ENCODE results near the gene CLSTN2.

Gene CLSTN2

GRCh38 chr3:140568842-140569520 is 634.0 kb downstream of the CLSTN2 start:
- 80% methylated on average over 3 of the region's 3 CpGs; no CpG with 5 or more reads in 1 of the 2 experiments for WGBS, 2 experiments (ENCODE audit: insufficient coverage in 2 of 2)
- H3K27ac ChIP-seq (ENCODE audit: low read depth, low read length, severe bottlenecking), result no peak overlapping the region
- no peaks in the 10 kb centered on the region for H3K4me1 ChIP-seq (ENCODE audit: control insufficient read depth, insufficient read depth, low read length, poor library complexity, severe bottlenecking)
- no peak overlapping the region for H3K4me3 ChIP-seq (ENCODE audit: extremely low read depth, insufficient read depth, low read length, poor library complexity, severe bottlenecking)
- H3K9me3 ChIP-seq (ENCODE audit: control insufficient read depth, low read length), result no peaks in the 10 kb centered on the region
- H3K36me3 ChIP-seq (ENCODE audit: control insufficient read depth, insufficient read depth, low read length), result no peaks in the 10 kb centered on the region

DNA sequence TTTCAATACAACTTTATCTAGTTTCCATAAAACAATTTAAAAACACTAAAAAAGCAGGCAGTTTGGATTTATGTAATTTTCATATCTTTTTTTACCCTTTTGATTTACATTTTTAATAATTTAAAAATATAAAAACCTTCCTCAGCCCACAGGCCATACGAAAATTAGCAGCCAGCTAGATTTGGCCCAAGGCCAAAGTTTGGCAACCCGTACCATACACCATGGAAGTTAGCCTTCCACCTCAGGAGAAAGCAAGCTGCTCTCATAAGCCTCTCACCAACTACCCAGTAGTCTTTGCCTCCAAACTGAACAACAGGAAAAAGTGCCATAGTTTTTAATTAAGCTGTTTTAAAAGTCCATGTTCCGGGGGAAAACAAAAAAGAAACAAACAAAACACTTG is 635.6 kb downstream of the CLSTN2 start:
- no peak overlapping the region for H3K4me3 ChIP-seq (ENCODE audit: extremely low read depth, insufficient read depth, low read length, poor library complexity, severe bottlenecking)
- H3K27ac ChIP-seq (ENCODE audit: low read depth, low read length, severe bottlenecking), result no peak overlapping the region
- H3K4me1 ChIP-seq (ENCODE audit: control insufficient read depth, insufficient read depth, low read length, poor library complexity, severe bottlenecking), result no peaks in the 10 kb centered on the region
- WGBS, 2 experiments (ENCODE audit: insufficient coverage in 2 of 2), result 80 to 100% methylated on average over 1 to 2 of the region's 3 CpGs
- H3K36me3 ChIP-seq (ENCODE audit: control insufficient read depth, insufficient read depth, low read length), result no peaks in the 10 kb centered on the region
- no peaks in the 10 kb centered on the region for H3K9me3 ChIP-seq (ENCODE audit: control insufficient read depth, low read length)

GRCh38 chr3:140571836-140572235 is 636.9 kb downstream of the CLSTN2 start:
- WGBS, 2 experiments (ENCODE audit: insufficient coverage in 2 of 2), result 71% methylated on average over 1 of the region's 1 CpG; no CpG with 5 or more reads in 1 of the 2 experiments
- H3K4me1 ChIP-seq (ENCODE audit: control insufficient read depth, insufficient read depth, low read length, poor library complexity, severe bottlenecking), result no peaks in the 10 kb centered on the region
- no peak overlapping the region for H3K27ac ChIP-seq (ENCODE audit: low read depth, low read length, severe bottlenecking)
- no peaks in the 10 kb centered on the region for H3K9me3 ChIP-seq (ENCODE audit: control insufficient read depth, low read length)
- H3K4me3 ChIP-seq (ENCODE audit: extremely low read depth, insufficient read depth, low read length, poor library complexity, severe bottlenecking), result no peak overlapping the region
- H3K36me3 ChIP-seq (ENCODE audit: control insufficient read depth, insufficient read depth, low read length), result no peaks in the 10 kb centered on the region

- no peaks in the 10 kb centered on the region for H3K36me3 ChIP-seq (ENCODE audit: control insufficient read depth, insufficient read depth, low read length)
- 89 to 100% methylated on average over 1 of the region's 1 CpG for WGBS, 2 experiments (ENCODE audit: insufficient coverage in 2 of 2)
- H3K9me3 ChIP-seq (ENCODE audit: control insufficient read depth, low read length), result no peaks in the 10 kb centered on the region
- H3K4me3 ChIP-seq (ENCODE audit: extremely low read depth, insufficient read depth, low read length, poor library complexity, severe bottlenecking), result no peak overlapping the region
- no peaks in the 10 kb centered on the region for H3K4me1 ChIP-seq (ENCODE audit: control insufficient read depth, insufficient read depth, low read length, poor library complexity, severe bottlenecking)
- no peak overlapping the region for H3K27ac ChIP-seq (ENCODE audit: low read depth, low read length, severe bottlenecking)
Observed at GRCh38 chr3:140572334-140572733, 637.3 kb downstream of the CLSTN2 start.

GRCh38 chr3:140573011-140573410 is 638.0 kb downstream of the CLSTN2 start:
- no peak overlapping the region for H3K27ac ChIP-seq (ENCODE audit: low read depth, low read length, severe bottlenecking)
- 80 to 94% methylated on average over 2 to 3 of the region's 3 CpGs for WGBS, 2 experiments (ENCODE audit: insufficient coverage in 2 of 2)
- no peaks in the 10 kb centered on the region for H3K36me3 ChIP-seq (ENCODE audit: control insufficient read depth, insufficient read depth, low read length)
- no peaks in the 10 kb centered on the region for H3K9me3 ChIP-seq (ENCODE audit: control insufficient read depth, low read length)
- no peaks in the 10 kb centered on the region for H3K4me1 ChIP-seq (ENCODE audit: control insufficient read depth, insufficient read depth, low read length, poor library complexity, severe bottlenecking)
- no peak overlapping the region for H3K4me3 ChIP-seq (ENCODE audit: extremely low read depth, insufficient read depth, low read length, poor library complexity, severe bottlenecking)

GRCh38 chr3:140574375-140574774 is 639.4 kb downstream of the CLSTN2 start:
- H3K27ac ChIP-seq (ENCODE audit: low read depth, low read length, severe bottlenecking), result no peak overlapping the region
- H3K9me3 ChIP-seq (ENCODE audit: control insufficient read depth, low read length), result no peaks in the 10 kb centered on the region
- no peak overlapping the region for H3K4me3 ChIP-seq (ENCODE audit: extremely low read depth, insufficient read depth, low read length, poor library complexity, severe bottlenecking)
- no peaks in the 10 kb centered on the region for H3K4me1 ChIP-seq (ENCODE audit: control insufficient read depth, insufficient read depth, low read length, poor library complexity, severe bottlenecking)
- no peaks in the 10 kb centered on the region for H3K36me3 ChIP-seq (ENCODE audit: control insufficient read depth, insufficient read depth, low read length)
- whole genome bisulfite sequencing, 2 experiments (ENCODE audit: insufficient coverage in 2 of 2), result 82 to 83% methylated on average over 2 of the region's 5 CpGs

- no peak overlapping the region for H3K4me3 ChIP-seq (ENCODE audit: extremely low read depth, insufficient read depth, low read length, poor library complexity, severe bottlenecking)
- no peak overlapping the region for H3K27ac ChIP-seq (ENCODE audit: low read depth, low read length, severe bottlenecking)
- no peaks in the 10 kb centered on the region for H3K9me3 ChIP-seq (ENCODE audit: control insufficient read depth, low read length)
- no peaks in the 10 kb centered on the region for H3K36me3 ChIP-seq (ENCODE audit: control insufficient read depth, insufficient read depth, low read length)
- WGBS, 2 experiments (ENCODE audit: insufficient coverage in 2 of 2), result 33 to 86% methylated on average over 1 to 3 of the region's 5 CpGs
- H3K4me1 ChIP-seq (ENCODE audit: control insufficient read depth, insufficient read depth, low read length, poor library complexity, severe bottlenecking), result no peaks in the 10 kb centered on the region
Observed at GRCh38 chr3:140576449-140576848, 641.5 kb downstream of the CLSTN2 start.

GRCh38 chr3:140577911-140578310 is 642.9 kb downstream of the CLSTN2 start:
- 96% methylated on average over 4 of the region's 4 CpGs; no CpG with 5 or more reads in 1 of the 2 experiments for WGBS, 2 experiments (ENCODE audit: insufficient coverage in 2 of 2)
- Histone ChIP-seq H3K4me3 (ENCODE audit: extremely low read depth, insufficient read depth, low read length, poor library complexity, severe bottlenecking) (no peak overlapping the region), H3K36me3 (ENCODE audit: control insufficient read depth, insufficient read depth, low read length) (no peaks in the 10 kb centered on the region), H3K4me1 (ENCODE audit: control insufficient read depth, insufficient read depth, low read length, poor library complexity, severe bottlenecking) (no peaks in the 10 kb centered on the region), H3K9me3 (ENCODE audit: control insufficient read depth, low read length) (no peaks in the 10 kb centered on the region), H3K27ac (ENCODE audit: low read depth, low read length, severe bottlenecking) (no peak overlapping the region)

DNA sequence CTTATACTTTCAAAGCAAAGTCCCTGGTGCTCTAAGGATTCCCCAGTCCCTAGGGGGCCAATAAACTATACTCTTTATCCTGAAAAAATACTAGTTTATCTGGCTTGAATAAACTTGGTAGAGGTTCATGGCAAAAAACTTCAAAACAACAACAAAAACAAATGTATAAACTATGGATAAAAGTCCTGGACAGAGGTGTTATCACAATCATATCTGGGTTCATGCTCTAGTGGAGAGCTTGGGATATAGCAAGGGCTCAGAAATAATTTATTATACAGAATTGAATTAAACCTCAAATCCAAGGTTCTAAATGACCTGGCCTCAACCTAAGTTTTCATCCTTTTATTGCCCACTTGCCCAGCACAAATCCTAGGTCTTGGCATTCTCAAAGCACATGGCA is 644.3 kb downstream of the CLSTN2 start:
- Histone ChIP-seq H3K36me3 (ENCODE audit: control insufficient read depth, insufficient read depth, low read length) (no peaks in the 10 kb centered on the region), H3K27ac (ENCODE audit: low read depth, low read length, severe bottlenecking) (no peak overlapping the region), H3K9me3 (ENCODE audit: control insufficient read depth, low read length) (no peaks in the 10 kb centered on the region), H3K4me3 (ENCODE audit: extremely low read depth, insufficient read depth, low read length, poor library complexity, severe bottlenecking) (no peak overlapping the region), H3K4me1 (ENCODE audit: control insufficient read depth, insufficient read depth, low read length, poor library complexity, severe bottlenecking) (no peaks in the 10 kb centered on the region)

- H3K4me1 ChIP-seq (ENCODE audit: control insufficient read depth, insufficient read depth, low read length, poor library complexity, severe bottlenecking), result peaks cover 2% of the 10 kb centered on the region
- H3K9me3 ChIP-seq (ENCODE audit: control insufficient read depth, low read length), result no peaks in the 10 kb centered on the region
- no peaks in the 10 kb centered on the region for H3K36me3 ChIP-seq (ENCODE audit: control insufficient read depth, insufficient read depth, low read length)
- H3K4me3 ChIP-seq (ENCODE audit: extremely low read depth, insufficient read depth, low read length, poor library complexity, severe bottlenecking), result no peak overlapping the region
- 100% methylated on average over 1 of the region's 1 CpG; no CpG with 5 or more reads in 1 of the 2 experiments for WGBS, 2 experiments (ENCODE audit: insufficient coverage in 2 of 2)
- no peak overlapping the region for H3K27ac ChIP-seq (ENCODE audit: low read depth, low read length, severe bottlenecking)
Observed at GRCh38 chr3:140580746-140581145, 645.8 kb downstream of the CLSTN2 start.

DNA sequence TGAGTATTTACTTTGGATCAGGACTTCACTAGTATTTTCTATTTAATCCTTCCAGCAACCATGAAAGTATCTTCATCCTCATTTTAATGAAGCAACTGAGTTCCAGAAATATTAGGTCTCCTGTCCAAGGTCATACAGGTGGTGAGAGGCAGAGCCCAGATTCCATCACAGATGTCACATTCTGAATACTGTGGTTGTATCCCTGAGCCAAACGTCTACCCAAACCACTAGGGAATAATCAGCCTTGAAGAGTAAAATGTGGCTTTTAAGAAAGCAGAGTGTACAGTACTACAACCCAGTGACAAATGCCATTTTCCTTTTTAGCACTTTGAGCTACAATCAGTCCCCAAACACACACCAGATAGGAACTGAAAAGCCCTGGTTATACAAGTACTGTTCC is 649.6 kb downstream of the CLSTN2 start:
- no peaks in the 10 kb centered on the region for H3K9me3 ChIP-seq (ENCODE audit: control insufficient read depth, low read length)
- H3K4me1 ChIP-seq (ENCODE audit: control insufficient read depth, insufficient read depth, low read length, poor library complexity, severe bottlenecking), result peaks cover 3% of the 10 kb centered on the region
- no peaks in the 10 kb centered on the region for H3K36me3 ChIP-seq (ENCODE audit: control insufficient read depth, insufficient read depth, low read length)
- H3K4me3 ChIP-seq (ENCODE audit: extremely low read depth, insufficient read depth, low read length, poor library complexity, severe bottlenecking), result no peak overlapping the region
- H3K27ac ChIP-seq (ENCODE audit: low read depth, low read length, severe bottlenecking), result no peak overlapping the region
- no CpG with 5 or more reads among the region's 1 CpG for WGBS, 2 experiments (ENCODE audit: insufficient coverage in 2 of 2)
